ENCODE results near the gene ZBBX. TPM values are rescaled to one million over a fixed set of nuclear protein-coding genes. Genes with fewer than 3 reads are reported as not detected.

ZBBX gene
- total RNA-seq, 1 experiment from 2014 or later = 1.1 TPM

DNA sequence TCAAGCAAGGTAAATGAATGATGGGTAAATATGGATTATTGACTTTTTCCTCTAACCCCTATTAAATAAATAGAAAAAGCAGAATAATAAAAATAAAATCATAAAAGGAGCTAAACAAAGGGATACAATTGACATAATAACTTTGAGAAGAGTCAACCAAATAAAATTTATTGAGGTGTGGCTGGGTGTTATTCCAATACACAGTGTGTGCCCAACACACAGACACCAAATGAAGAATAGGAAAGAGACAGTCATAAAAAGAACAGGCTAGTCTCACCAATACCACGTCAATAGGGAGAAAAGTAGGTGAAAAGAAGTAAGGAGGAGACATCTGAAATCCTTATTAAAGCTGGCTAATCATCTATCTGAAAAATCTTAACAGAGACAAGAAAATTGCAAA is 127.1 kb downstream of the ZBBX start (continued):
- no peak for TF ChIP-seq CREM (CRISPR knock-in tag; IDR thresholded peaks at IDR 0.05)
- no peak for TF ChIP-seq ESRRA (CRISPR knock-in tag; IDR thresholded peaks at IDR 0.05; ENCODE audit: borderline replicate concordance)
- TF ChIP-seq ZNF232 (CRISPR knock-in tag; IDR thresholded peaks at IDR 0.05) = no peak
- TF ChIP-seq GTF2I (CRISPR knock-in tag; conservative IDR thresholded peaks at IDR 0.05) = no peak
- TF ChIP-seq, protein P1, sequence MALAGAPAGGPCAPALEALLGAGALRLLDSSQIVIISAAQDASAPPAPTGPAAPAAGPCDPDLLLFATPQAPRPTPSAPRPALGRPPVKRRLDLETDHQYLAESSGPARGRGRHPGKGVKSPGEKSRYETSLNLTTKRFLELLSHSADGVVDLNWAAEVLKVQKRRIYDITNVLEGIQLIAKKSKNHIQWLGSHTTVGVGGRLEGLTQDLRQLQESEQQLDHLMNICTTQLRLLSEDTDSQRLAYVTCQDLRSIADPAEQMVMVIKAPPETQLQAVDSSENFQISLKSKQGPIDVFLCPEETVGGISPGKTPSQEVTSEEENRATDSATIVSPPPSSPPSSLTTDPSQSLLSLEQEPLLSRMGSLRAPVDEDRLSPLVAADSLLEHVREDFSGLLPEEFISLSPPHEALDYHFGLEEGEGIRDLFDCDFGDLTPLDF (CRISPR knock-in tag; IDR thresholded peaks at IDR 0.05) = no peak
- TF ChIP-seq NFYB (CRISPR knock-in tag; conservative IDR thresholded peaks at IDR 0.05; ENCODE audit: low read depth) = no peak

DNA sequence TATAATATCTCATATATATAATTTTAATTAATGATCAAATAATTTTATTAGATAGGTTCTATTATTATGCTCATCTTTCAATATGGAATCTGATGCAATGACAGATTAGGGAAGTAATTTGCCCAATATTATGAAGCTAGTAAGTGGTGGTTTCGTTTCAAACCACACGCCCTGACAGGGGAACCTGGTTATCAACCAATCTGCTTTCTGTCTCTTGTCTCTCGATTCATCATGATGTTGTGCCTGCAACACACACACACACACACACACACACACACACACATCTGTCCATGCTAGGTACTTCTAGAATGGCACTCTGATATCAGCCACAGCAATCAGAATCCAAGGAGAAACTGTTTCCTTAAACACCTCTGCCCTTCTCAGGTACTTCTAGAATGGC is 128.4 kb downstream of the ZBBX start:
- ChIA-PET POLR2A (no interaction called here), CTCF (no interaction called here)
- DNase-seq (ENCODE audit: low spot score) (no peak), ATAC-seq (no peak)
- H3K27ac Mint-ChIP-seq = no peak overlapping the region
- TF ChIP-seq ETV6 (CRISPR knock-in tag; IDR thresholded peaks at IDR 0.05) = no peak
- no peak for TF ChIP-seq NFATC4 (CRISPR knock-in tag; IDR thresholded peaks at IDR 0.05)
- TF ChIP-seq ZNF121 (CRISPR knock-in tag; IDR thresholded peaks at IDR 0.05) = no peak
- TF ChIP-seq RORB (CRISPR knock-in tag; IDR thresholded peaks at IDR 0.05) = no peak
- TF ChIP-seq, protein P2, sequence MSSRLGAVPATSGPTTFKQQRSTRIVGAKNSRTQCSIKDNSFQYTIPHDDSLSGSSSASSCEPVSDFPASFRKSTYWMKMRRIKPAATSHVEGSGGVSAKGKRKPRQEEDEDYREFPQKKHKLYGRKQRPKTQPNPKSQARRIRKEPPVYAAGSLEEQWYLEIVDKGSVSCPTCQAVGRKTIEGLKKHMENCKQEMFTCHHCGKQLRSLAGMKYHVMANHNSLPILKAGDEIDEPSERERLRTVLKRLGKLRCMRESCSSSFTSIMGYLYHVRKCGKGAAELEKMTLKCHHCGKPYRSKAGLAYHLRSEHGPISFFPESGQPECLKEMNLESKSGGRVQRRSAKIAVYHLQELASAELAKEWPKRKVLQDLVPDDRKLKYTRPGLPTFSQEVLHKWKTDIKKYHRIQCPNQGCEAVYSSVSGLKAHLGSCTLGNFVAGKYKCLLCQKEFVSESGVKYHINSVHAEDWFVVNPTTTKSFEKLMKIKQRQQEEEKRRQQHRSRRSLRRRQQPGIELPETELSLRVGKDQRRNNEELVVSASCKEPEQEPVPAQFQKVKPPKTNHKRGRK (CRISPR knock-in tag; IDR thresholded peaks at IDR 0.05; ENCODE audit: borderline replicate concordance) = no peak
- H3K27me3 Mint-ChIP-seq (ENCODE audit: low read depth) = no peaks in the 10 kb centered on the region
- no peaks in the 10 kb centered on the region for H3K36me3 Mint-ChIP-seq
- H3K9me3 Mint-ChIP-seq = no peaks in the 10 kb centered on the region; the same call in 1 of the 2 replicates
- no peak overlapping the region for H3K4me3 Mint-ChIP-seq
- no peaks in the 10 kb centered on the region for H3K4me1 Mint-ChIP-seq

DNA sequence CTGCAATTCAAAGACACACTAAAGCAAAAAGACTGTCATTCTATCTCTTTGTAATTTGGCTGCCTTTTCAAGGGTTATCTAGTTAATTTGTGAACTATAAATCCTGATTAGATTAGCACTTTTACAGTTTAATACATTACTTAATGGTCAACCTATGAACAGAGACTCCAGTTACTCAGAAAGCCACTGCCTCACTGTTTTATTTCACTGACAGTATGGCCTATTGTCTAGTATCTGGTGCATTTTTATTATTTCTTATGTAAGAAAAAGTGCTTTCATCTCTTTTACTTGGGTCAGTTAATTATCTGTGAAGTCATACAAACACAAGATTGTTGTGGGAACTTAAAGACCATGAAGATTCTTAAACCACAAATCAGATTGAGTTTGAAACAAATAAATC is 133.8 kb downstream of the ZBBX start:
- CTCF ChIA-PET = no interaction called here
- H3K4me1 Mint-ChIP-seq = peaks cover 12% of the 10 kb centered on the region
- H3K27me3 Mint-ChIP-seq (ENCODE audit: low read depth) = no peaks in the 10 kb centered on the region
- peaks cover 3% of the 10 kb centered on the region for H3K9me3 Mint-ChIP-seq
- ATAC-seq (no peak), DNase-seq (ENCODE audit: low spot score) (no peak)
- H3K27ac Mint-ChIP-seq = no peak overlapping the region
- no peak overlapping the region for H3K4me3 Mint-ChIP-seq
- no peaks in the 10 kb centered on the region for H3K36me3 Mint-ChIP-seq
- POLR2A ChIA-PET = no interaction called here
- TF ChIP-seq GTF2I (CRISPR knock-in tag; conservative IDR thresholded peaks at IDR 0.05) (no peak), NFYB (CRISPR knock-in tag; conservative IDR thresholded peaks at IDR 0.05; ENCODE audit: low read depth) (no peak), ELF4 (CRISPR knock-in tag; IDR thresholded peaks at IDR 0.05; ENCODE audit: low read depth) (no peak), ZNF423 (CRISPR knock-in tag; IDR thresholded peaks at IDR 0.05) (no peak), MYBL2 (CRISPR knock-in tag; IDR thresholded peaks at IDR 0.05) (no peak), OVOL2 (CRISPR knock-in tag; IDR thresholded peaks at IDR 0.05; ENCODE audit: borderline replicate concordance) (no peak), MXD4 (CRISPR knock-in tag; IDR thresholded peaks at IDR 0.05; ENCODE audit: borderline replicate concordance) (no peak), FOXK1 (CRISPR knock-in tag; IDR thresholded peaks at IDR 0.05) (no peak), ZNF396 (CRISPR knock-in tag; IDR thresholded peaks at IDR 0.05; ENCODE audit: borderline replicate concordance) (no peak)
- TF ChIP-seq, protein P3, sequence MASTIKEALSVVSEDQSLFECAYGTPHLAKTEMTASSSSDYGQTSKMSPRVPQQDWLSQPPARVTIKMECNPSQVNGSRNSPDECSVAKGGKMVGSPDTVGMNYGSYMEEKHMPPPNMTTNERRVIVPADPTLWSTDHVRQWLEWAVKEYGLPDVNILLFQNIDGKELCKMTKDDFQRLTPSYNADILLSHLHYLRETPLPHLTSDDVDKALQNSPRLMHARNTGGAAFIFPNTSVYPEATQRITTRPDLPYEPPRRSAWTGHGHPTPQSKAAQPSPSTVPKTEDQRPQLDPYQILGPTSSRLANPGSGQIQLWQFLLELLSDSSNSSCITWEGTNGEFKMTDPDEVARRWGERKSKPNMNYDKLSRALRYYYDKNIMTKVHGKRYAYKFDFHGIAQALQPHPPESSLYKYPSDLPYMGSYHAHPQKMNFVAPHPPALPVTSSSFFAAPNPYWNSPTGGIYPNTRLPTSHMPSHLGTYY (CRISPR knock-in tag; IDR thresholded peaks at IDR 0.05) = no peak
- TF ChIP-seq, protein P4, sequence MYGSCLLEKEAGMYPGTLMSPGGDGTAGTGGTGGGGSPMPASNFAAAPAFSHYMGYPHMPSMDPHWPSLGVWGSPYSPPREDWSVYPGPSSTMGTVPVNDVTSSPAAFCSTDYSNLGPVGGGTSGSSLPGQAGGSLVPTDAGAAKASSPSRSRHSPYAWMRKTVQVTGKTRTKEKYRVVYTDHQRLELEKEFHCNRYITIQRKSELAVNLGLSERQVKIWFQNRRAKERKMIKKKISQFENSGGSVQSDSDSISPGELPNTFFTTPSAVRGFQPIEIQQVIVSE (CRISPR knock-in tag; IDR thresholded peaks at IDR 0.05; ENCODE audit: borderline replicate concordance) = no peak
- TF ChIP-seq, protein P5, sequence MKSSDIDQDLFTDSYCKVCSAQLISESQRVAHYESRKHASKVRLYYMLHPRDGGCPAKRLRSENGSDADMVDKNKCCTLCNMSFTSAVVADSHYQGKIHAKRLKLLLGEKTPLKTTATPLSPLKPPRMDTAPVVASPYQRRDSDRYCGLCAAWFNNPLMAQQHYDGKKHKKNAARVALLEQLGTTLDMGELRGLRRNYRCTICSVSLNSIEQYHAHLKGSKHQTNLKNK (CRISPR knock-in tag; IDR thresholded peaks at IDR 0.05) = no peak
- TF ChIP-seq, protein P6, sequence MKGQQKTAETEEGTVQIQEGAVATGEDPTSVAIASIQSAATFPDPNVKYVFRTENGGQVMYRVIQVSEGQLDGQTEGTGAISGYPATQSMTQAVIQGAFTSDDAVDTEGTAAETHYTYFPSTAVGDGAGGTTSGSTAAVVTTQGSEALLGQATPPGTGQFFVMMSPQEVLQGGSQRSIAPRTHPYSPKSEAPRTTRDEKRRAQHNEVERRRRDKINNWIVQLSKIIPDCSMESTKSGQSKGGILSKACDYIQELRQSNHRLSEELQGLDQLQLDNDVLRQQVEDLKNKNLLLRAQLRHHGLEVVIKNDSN (CRISPR knock-in tag; IDR thresholded peaks at IDR 0.05) = no peak
- TF ChIP-seq, protein P7, sequence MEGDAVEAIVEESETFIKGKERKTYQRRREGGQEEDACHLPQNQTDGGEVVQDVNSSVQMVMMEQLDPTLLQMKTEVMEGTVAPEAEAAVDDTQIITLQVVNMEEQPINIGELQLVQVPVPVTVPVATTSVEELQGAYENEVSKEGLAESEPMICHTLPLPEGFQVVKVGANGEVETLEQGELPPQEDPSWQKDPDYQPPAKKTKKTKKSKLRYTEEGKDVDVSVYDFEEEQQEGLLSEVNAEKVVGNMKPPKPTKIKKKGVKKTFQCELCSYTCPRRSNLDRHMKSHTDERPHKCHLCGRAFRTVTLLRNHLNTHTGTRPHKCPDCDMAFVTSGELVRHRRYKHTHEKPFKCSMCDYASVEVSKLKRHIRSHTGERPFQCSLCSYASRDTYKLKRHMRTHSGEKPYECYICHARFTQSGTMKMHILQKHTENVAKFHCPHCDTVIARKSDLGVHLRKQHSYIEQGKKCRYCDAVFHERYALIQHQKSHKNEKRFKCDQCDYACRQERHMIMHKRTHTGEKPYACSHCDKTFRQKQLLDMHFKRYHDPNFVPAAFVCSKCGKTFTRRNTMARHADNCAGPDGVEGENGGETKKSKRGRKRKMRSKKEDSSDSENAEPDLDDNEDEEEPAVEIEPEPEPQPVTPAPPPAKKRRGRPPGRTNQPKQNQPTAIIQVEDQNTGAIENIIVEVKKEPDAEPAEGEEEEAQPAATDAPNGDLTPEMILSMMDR (IDR thresholded peaks at IDR 0.05) = no peak
- TF ChIP-seq, protein P8, sequence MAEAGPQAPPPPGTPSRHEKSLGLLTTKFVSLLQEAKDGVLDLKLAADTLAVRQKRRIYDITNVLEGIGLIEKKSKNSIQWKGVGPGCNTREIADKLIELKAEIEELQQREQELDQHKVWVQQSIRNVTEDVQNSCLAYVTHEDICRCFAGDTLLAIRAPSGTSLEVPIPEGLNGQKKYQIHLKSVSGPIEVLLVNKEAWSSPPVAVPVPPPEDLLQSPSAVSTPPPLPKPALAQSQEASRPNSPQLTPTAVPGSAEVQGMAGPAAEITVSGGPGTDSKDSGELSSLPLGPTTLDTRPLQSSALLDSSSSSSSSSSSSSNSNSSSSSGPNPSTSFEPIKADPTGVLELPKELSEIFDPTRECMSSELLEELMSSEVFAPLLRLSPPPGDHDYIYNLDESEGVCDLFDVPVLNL (CRISPR knock-in tag; IDR thresholded peaks at IDR 0.05; ENCODE audit: borderline replicate concordance, low read depth) = no peak

All from WTC11 (cell line).